GM21825 (cell line): Measurements from ENCODE around the gene KCTD12.

Source experiments
- ATAC-seq: cut with Tn5 transposase; IDR thresholded peaks from one replicate; pipeline ENCODE4 v1.9.1; 2021; ENCODE audit warnings: mild to moderate bottlenecking, moderate library complexity; ENCODE audit not compliant: unreplicated experiment

KCTD12 gene

GRCh38 chr13:76860706-76861105 lies 25.5 kb downstream of the KCTD12 start:
- ATAC-seq, result no peak

DNA sequence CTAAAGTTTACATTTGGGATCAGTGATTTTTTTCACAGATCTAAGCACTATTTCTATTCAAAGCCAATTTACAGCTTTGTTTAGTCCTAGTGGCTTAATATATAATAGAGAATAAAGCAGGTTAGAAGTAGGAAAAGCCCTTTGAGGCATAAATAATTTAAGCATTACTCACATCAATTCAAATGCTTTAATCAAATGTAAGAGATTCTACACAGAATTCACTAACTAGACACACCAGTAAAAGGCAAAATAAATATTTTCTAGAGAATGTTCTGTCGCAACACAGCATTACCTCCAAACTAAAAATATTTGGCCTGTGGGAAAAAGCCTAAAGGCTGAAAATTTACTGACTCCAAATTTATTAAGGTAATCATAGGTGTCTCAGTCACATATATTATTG lies 31.3 kb downstream of the KCTD12 start:
- no peak for ATAC-seq

GRCh38 chr13:76853921-76854608 lies 32.1 kb downstream of the KCTD12 start:
- ATAC-seq, result no peak

DNA sequence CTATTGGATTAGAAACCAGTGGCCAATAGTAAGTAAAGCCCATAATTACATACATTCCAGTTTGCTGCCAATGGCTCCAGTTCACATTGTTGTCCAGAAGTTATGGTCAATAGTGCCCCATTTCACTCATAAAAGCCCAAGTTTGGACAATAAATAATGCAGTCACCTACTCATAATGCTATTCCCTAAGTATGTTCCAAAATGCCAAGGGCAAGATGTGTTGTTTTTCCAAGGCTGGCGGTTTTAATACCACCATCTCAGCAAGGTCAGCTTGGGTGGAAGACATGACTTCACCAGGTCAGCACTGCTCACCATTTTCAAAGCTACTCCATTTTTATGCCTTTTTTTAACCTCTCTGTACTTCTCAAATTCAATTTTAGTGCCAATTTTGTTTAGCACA lies 32.7 kb downstream of the KCTD12 start:
- ATAC-seq, result no peak

DNA sequence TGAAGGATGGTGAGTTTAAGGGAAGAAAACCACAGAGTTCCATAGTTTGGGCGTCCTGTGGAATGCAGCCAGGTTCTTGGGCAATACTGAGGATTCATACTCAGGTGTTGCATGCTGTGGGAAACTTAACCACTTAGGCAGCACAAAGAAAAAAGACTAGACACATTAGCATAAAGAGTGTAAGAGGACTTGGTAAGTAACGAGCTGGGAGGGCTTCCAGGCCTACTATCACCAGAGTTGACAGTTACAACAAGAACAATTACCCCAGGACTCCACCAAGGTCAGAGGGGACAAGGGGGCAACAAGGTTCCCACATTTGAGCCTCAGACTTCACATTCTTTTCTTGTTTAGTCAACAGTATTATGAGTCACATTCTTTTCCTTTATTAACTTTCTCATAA lies 33.2 kb downstream of the KCTD12 start:
- no peak for ATAC-seq

DNA sequence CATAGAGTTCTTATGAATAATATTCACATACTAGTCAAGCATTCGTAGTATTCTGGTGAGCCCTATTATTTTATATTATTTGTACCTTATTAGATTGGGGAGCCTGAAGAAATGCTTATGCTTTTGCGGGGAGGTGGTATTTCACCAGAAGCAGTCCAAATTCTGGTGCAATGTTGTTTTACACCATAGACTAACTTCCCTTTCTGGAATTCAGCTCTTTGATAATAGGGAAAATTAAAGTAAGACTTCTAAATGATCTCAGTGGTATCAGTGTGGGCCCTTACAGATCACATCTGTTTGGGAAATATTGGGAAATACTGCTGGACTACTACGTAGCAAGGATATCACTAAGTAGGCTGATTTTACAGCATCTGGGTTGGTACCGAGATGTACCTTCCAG lies 34.2 kb downstream of the KCTD12 start:
- no peak for ATAC-seq

- ATAC-seq, result no peak
Measured at GRCh38 chr13:76849493-76849892, 36.7 kb downstream of the KCTD12 start.

DNA sequence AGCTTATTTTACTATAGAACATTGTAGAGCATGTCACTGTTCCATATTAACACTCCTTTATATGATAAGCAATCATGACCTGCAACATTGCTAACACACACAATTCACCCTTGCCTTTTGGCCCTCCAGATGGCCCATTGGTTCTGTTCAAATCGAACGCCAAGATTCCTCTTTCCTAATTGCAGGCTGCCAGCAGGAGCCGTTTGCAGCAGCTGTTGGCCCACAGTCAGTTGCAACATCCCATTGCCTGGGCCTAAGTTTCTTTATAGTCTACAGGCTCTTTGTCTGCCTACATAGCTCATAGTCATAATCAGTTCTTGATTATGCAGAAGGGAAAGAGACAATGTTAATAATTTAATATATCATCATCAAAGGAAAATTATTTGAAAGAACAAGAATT lies 37.6 kb downstream of the KCTD12 start:
- ATAC-seq, result no peak

- no peak for ATAC-seq
Measured at GRCh38 chr13:76846363-76846762, 39.8 kb downstream of the KCTD12 start.

- no peak for ATAC-seq
Measured at GRCh38 chr13:76845865-76846264, 40.3 kb downstream of the KCTD12 start.

GRCh38 chr13:76845367-76845766 lies 40.8 kb downstream of the KCTD12 start:
- ATAC-seq, result no peak

DNA sequence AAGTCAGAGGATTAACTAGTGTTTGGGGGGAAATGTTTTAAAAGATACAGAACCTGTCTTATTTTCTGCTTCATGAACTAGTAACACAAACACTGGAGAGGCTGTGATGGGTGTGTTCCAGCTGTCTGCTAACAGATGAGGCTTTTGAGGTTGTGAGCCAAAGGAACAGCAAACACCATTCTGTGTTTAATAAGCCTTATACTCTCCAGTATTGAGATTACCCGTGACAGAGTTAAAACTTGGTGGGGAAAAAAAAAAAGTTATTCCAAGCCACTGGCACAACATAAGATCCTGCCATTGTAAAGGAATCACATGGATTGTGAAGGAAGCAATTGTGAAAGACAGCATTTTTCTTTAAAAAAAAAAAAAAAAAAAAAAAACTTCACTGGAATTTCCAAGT lies 48.4 kb downstream of the KCTD12 start:
- no peak for ATAC-seq

DNA sequence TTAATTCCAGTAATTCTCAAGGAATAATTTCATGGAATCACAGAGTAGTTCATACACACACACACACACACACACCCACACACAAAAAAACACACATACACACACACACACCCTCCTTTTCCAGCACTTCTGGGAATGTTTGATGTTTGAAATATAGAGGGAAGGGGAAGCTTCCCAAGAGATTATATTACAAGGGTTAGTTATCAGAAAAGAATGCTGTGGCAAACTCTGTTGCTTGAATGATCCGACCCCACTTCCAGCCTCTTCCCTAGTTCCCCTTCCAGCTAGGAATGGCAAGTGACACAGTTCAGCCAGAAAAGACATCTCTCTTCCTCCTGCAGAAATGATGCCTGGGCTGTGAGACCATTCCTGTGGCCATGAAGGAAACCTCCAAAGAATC lies 49.9 kb downstream of the KCTD12 start:
- no peak for ATAC-seq

- no peak for ATAC-seq
Measured at GRCh38 chr13:76833441-76833954, 52.7 kb downstream of the KCTD12 start.

DNA sequence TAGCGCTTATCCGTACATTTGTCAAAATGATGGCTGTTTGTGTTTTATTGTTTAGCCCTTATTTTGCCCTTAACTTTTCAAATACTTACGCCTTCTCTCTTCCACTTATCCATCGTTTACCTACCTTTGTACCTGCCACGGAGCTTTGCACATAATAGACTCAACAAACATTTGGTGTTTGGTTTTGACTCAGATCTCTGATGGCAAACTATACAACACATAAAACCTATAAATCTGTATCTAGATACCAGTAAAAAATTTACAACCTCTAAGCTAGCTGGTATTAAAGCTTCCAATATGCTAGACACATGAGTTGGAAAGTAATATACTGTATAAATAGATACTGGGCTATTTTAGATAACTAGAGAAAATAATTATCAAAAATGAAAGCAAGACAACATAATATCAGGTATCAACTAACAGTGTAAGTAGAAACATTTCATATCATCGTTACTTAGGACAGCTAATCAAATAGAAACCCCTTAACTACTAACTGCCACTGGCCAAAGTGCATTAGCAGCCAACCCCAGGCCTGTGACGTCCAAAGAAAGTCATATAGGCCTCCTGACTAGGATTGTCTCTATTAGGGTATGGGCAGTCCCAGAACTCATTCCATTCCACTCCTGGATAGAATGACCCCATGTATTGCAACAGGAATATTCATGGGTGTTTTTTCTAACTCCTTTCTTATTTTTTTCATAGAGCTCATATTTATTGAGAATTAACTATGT lies 53.8 kb downstream of the KCTD12 start:
- ATAC-seq, result no peak

DNA sequence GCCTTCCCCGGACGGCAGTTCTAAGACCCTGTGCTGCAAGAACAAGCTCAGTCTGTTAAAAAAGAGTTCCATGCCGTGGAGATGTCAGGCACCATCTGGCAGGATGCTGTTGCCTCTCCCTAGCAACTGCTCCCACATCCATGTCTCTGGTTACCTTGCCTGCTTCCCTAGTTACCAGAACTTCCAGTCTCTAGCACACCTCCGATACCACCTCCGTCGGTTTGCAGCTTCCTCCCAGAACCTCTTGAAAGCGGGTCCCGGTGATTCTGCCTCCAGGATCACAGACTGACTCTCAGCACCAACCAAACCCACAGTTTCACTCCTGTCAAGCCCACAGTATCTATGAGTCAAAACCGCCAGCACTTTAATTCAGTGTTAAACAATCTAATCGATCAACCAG lies 55.4 kb downstream of the KCTD12 start:
- ATAC-seq, result no peak
